ENCODE measurements around the gene TRAF7.
A peak's percentile ranks its signal among the peaks of the same experiment; 100 is the strongest.
"Not testable (repeated sequence)": the region's sequence is repeated elsewhere in the genome, so short reads cannot be mapped to it uniquely, and the experiment has no call there.

Gene TRAF7

GRCh38 chr16:2155091-2155950, at the start of gene TRAF7:
TSS of gene TRAF7 (plus strand) at chr16:2155782. CDS start at chr16:2163921, 8,139 bp downstream.
- no peaks in the 10 kb centered on the region for H3K27me3 Mint-ChIP-seq
- ATAC-seq (replicated peaks; ENCODE audit: extremely low read depth, poor library complexity, severe bottlenecking) (peak; percentile 96), DNase-seq (ENCODE audit: low spot score in 2 of 2) (peak; percentile 91 to 98)
- peaks cover 9% of the 10 kb centered on the region for H3K36me3 Mint-ChIP-seq (ENCODE audit: insufficient read depth)
- H3K9me3 Mint-ChIP-seq, result no peaks in the 10 kb centered on the region
- H3K4me1 Mint-ChIP-seq, result peaks cover 49% of the 10 kb centered on the region
- peak within 1 kb of the TSS; percentile 79 for H3K27ac Mint-ChIP-seq (ENCODE audit: low read depth)
- H3K4me3 Mint-ChIP-seq, result peak within 1 kb of the TSS; percentile 79

- not testable (repeated sequence) for DNase-seq (ENCODE audit: low spot score in 2 of 2); H3K4me1 Mint-ChIP-seq; H3K9me3 Mint-ChIP-seq; H3K36me3 Mint-ChIP-seq (ENCODE audit: insufficient read depth); H3K4me3 Mint-ChIP-seq; H3K27me3 Mint-ChIP-seq; H3K27ac Mint-ChIP-seq (ENCODE audit: low read depth); ATAC-seq (replicated peaks; ENCODE audit: extremely low read depth, poor library complexity, severe bottlenecking)
Observed at GRCh38 chr16:2106211-2106610, 49.4 kb upstream of the TRAF7 start.

GRCh38 chr16:2107121-2107790, 48.3 kb upstream of the TRAF7 start:
- not testable (repeated sequence) for H3K9me3 Mint-ChIP-seq; H3K27ac Mint-ChIP-seq (ENCODE audit: low read depth); ATAC-seq (replicated peaks; ENCODE audit: extremely low read depth, poor library complexity, severe bottlenecking); H3K4me1 Mint-ChIP-seq; H3K27me3 Mint-ChIP-seq; DNase-seq (ENCODE audit: low spot score in 2 of 2); H3K4me3 Mint-ChIP-seq; H3K36me3 Mint-ChIP-seq (ENCODE audit: insufficient read depth)

GRCh38 chr16:2107791-2108125, 47.8 kb upstream of the TRAF7 start:
- H3K4me3 Mint-ChIP-seq; H3K27me3 Mint-ChIP-seq; DNase-seq (ENCODE audit: low spot score in 2 of 2); ATAC-seq (replicated peaks; ENCODE audit: extremely low read depth, poor library complexity, severe bottlenecking); H3K9me3 Mint-ChIP-seq; H3K36me3 Mint-ChIP-seq (ENCODE audit: insufficient read depth); H3K4me1 Mint-ChIP-seq; H3K27ac Mint-ChIP-seq (ENCODE audit: low read depth): not testable (repeated sequence)

- H3K9me3 Mint-ChIP-seq; H3K4me1 Mint-ChIP-seq; H3K27me3 Mint-ChIP-seq; H3K4me3 Mint-ChIP-seq; H3K36me3 Mint-ChIP-seq (ENCODE audit: insufficient read depth); H3K27ac Mint-ChIP-seq (ENCODE audit: low read depth); ATAC-seq (replicated peaks; ENCODE audit: extremely low read depth, poor library complexity, severe bottlenecking); DNase-seq (ENCODE audit: low spot score in 2 of 2): not testable (repeated sequence)
Observed at GRCh38 chr16:2108446-2109270, 46.9 kb upstream of the TRAF7 start.

- DNase-seq (ENCODE audit: low spot score in 2 of 2); H3K9me3 Mint-ChIP-seq; H3K4me3 Mint-ChIP-seq; H3K36me3 Mint-ChIP-seq (ENCODE audit: insufficient read depth); H3K27ac Mint-ChIP-seq (ENCODE audit: low read depth); H3K27me3 Mint-ChIP-seq; H3K4me1 Mint-ChIP-seq; ATAC-seq (replicated peaks; ENCODE audit: extremely low read depth, poor library complexity, severe bottlenecking): not testable (repeated sequence)
Observed at GRCh38 chr16:2109271-2109580, 46.4 kb upstream of the TRAF7 start.

- H3K9me3 Mint-ChIP-seq; H3K4me3 Mint-ChIP-seq; DNase-seq (ENCODE audit: low spot score in 2 of 2); H3K27me3 Mint-ChIP-seq; H3K36me3 Mint-ChIP-seq (ENCODE audit: insufficient read depth); H3K27ac Mint-ChIP-seq (ENCODE audit: low read depth); H3K4me1 Mint-ChIP-seq; ATAC-seq (replicated peaks; ENCODE audit: extremely low read depth, poor library complexity, severe bottlenecking): not testable (repeated sequence)
Observed at GRCh38 chr16:2109872-2110271, 45.7 kb upstream of the TRAF7 start.

GRCh38 chr16:2110332-2111008, 45.1 kb upstream of the TRAF7 start:
- not testable (repeated sequence) for H3K36me3 Mint-ChIP-seq (ENCODE audit: insufficient read depth); ATAC-seq (replicated peaks; ENCODE audit: extremely low read depth, poor library complexity, severe bottlenecking); H3K4me1 Mint-ChIP-seq; H3K27ac Mint-ChIP-seq (ENCODE audit: low read depth); H3K4me3 Mint-ChIP-seq; H3K27me3 Mint-ChIP-seq; H3K9me3 Mint-ChIP-seq; DNase-seq (ENCODE audit: low spot score in 2 of 2)

GRCh38 chr16:2111009-2111353, 44.6 kb upstream of the TRAF7 start:
- not testable (repeated sequence) for H3K27ac Mint-ChIP-seq (ENCODE audit: low read depth); H3K9me3 Mint-ChIP-seq; H3K4me1 Mint-ChIP-seq; H3K27me3 Mint-ChIP-seq; DNase-seq (ENCODE audit: low spot score in 2 of 2); ATAC-seq (replicated peaks; ENCODE audit: extremely low read depth, poor library complexity, severe bottlenecking); H3K4me3 Mint-ChIP-seq; H3K36me3 Mint-ChIP-seq (ENCODE audit: insufficient read depth)

- H3K4me1 Mint-ChIP-seq; H3K9me3 Mint-ChIP-seq; H3K27ac Mint-ChIP-seq (ENCODE audit: low read depth); H3K4me3 Mint-ChIP-seq; H3K27me3 Mint-ChIP-seq; DNase-seq (ENCODE audit: low spot score in 2 of 2); ATAC-seq (replicated peaks; ENCODE audit: extremely low read depth, poor library complexity, severe bottlenecking): not testable (repeated sequence)
- H3K36me3 Mint-ChIP-seq (ENCODE audit: insufficient read depth), result peaks cover 10% of the 10 kb centered on the region
Observed at GRCh38 chr16:2111412-2112335, 43.9 kb upstream of the TRAF7 start.

GRCh38 chr16:2112539-2113106, 43.0 kb upstream of the TRAF7 start:
- H3K9me3 Mint-ChIP-seq; H3K27me3 Mint-ChIP-seq; H3K36me3 Mint-ChIP-seq (ENCODE audit: insufficient read depth); ATAC-seq (replicated peaks; ENCODE audit: extremely low read depth, poor library complexity, severe bottlenecking); H3K4me3 Mint-ChIP-seq; H3K27ac Mint-ChIP-seq (ENCODE audit: low read depth); DNase-seq (ENCODE audit: low spot score in 2 of 2); H3K4me1 Mint-ChIP-seq: not testable (repeated sequence)
